ENCODE results near the gene ODAD2. TPM values are rescaled to one million over a fixed set of nuclear protein-coding genes. Genes with fewer than 3 reads are reported as not detected.

ODAD2 gene
- total and polyA plus RNA-seq, 12 donors, result 0.41 to 1.7 (median 1.0) TPM; not detected in 5

- DNase-seq (no peak), ATAC-seq (no peak)
- Histone ChIP-seq H3K9me3 (peaks cover 0 to 24% (median 5%) of the 10 kb centered on the region in 11 donors), H3K36me3 (no peaks in the 10 kb centered on the region), H3K4me1 (no peaks in the 10 kb centered on the region), H3K27me3 (no peaks in the 10 kb centered on the region), H3K27ac (no peak overlapping the region), H3K4me3 (no peak overlapping the region)
- intact Hi-C loops (cut with DNase I), result no loop called here
- 77 to 80% methylated on average over 3 of the region's 3 CpGs for WGBS, 2 donors
- no peak for TF ChIP-seq CTCF (IDR thresholded peaks at IDR 0.05)
Measured at GRCh38 chr10:27890971-27891370, 107.9 kb downstream of the ODAD2 start.

DNA sequence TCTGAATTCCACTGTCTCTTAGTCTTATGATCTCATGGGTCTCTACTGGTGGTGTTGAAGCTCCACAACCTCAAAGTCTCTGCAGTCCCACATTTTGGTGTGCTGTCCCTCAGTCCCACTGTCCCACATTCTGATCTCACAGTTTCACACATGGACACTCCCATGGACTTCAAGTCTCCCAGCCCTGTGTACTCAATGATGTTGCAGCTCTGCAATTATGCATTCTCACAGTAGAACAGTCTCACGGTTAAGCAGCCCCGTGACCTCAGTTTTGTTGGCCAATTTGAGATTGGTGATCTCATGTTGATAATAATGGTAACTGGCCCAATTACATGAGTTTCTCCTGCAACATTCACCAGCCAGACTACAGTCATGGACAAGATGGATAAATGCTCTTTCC is 109.4 kb downstream of the ODAD2 start:
- DNase-seq, result no peak
- ATAC-seq, result no peak
- Histone ChIP-seq H3K27ac (no peak overlapping the region), H3K36me3 (no peaks in the 10 kb centered on the region), H3K27me3 (no peaks in the 10 kb centered on the region), H3K4me3 (no peak overlapping the region), H3K9me3 (peaks cover 0 to 28% (median 5%) of the 10 kb centered on the region in 11 donors), H3K4me1 (no peaks in the 10 kb centered on the region)
- intact Hi-C loops (cut with DNase I), result no loop called here
- no peak for TF ChIP-seq CTCF (IDR thresholded peaks at IDR 0.05)
- WGBS, 2 donors, result 85 to 88% methylated on average over 2 of the region's 2 CpGs

GRCh38 chr10:27884185-27884641 is 114.7 kb downstream of the ODAD2 start:
- Histone ChIP-seq H3K27ac (no peak overlapping the region), H3K36me3 (no peaks in the 10 kb centered on the region), H3K4me3 (no peak overlapping the region), H3K9me3 (peaks cover 0 to 29% (median 5%) of the 10 kb centered on the region in 11 donors), H3K4me1 (no peaks in the 10 kb centered on the region), H3K27me3 (no peaks in the 10 kb centered on the region)
- DNase-seq (no peak), ATAC-seq (no peak)
- intact Hi-C loops (cut with DNase I), result no loop called here
- WGBS, 2 donors, result 60 to 64% methylated on average over 1 of the region's 1 CpG
- no peak for TF ChIP-seq CTCF (IDR thresholded peaks at IDR 0.05)

DNA sequence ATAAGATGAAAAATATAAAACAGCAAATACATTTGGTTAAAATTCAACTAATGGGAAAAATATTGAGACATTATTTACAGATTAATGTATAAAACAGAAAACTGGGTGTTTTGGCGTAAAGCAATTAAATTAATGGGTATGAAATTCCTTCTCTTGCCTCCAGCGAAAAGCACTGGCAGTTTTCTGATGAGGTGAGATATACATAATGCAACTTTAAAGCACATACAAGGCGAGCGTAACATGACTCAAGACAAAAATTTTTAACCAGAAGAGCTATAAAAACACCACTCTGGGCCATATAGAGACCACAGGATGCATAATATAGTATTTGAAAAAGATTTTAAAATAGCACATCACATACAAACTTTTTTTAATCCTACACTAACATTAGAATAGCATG is 120.6 kb downstream of the ODAD2 start:
- DNase-seq (no peak), ATAC-seq (no peak)
- intact Hi-C loops (cut with DNase I), result no loop called here
- 88 to 91% methylated on average over 4 of the region's 4 CpGs for WGBS, 2 donors
- Histone ChIP-seq H3K27ac (no peak overlapping the region), H3K4me3 (no peak overlapping the region), H3K4me1 (no peaks in the 10 kb centered on the region), H3K27me3 (peaks cover 0 to 4% (median 0%) of the 10 kb centered on the region in 7 donors), H3K36me3 (no peaks in the 10 kb centered on the region), H3K9me3 (peaks cover 0 to 2% (median 0%) of the 10 kb centered on the region in 11 donors)
- TF ChIP-seq CTCF (IDR thresholded peaks at IDR 0.05), result no peak

Measured in heart right ventricle (tissue), 16 donors.